Endothelial cell of umbilical vein (primary cell): ENCODE results near the gene ADARB2.

Experiments used
- GATA2 ChIP-seq: IDR thresholded peaks from 2 replicates; pipeline ENCODE4 v1.7.0; 2011; ENCODE audit warnings: low read depth, mild to moderate bottlenecking, moderate library complexity, mixed read lengths, low read length; ENCODE audit not compliant: insufficient read length, insufficient read depth
- POLR2A ChIP-seq: IDR thresholded peaks from 2 replicates; pipeline ENCODE4 v1.6.1; 2012; ENCODE audit warnings: low read depth, mild to moderate bottlenecking, control low read depth, low read length
- TF ChIP-seq, protein P1 (sequence below), 2 donors: IDR thresholded peaks; 1 replicate in 1 of 2; 2 replicates in 1 of 2; pipeline ENCODE4 v1.5.1; 2011; ENCODE audit warnings: low read length in 2 of 2, mild to moderate bottlenecking in 2 of 2, moderate library complexity in 2 of 2, control low read depth in 1 of 2, inconsistent platforms in 1 of 2, low read depth in 1 of 2; ENCODE audit not compliant: insufficient read depth in 1 of 2; ENCODE audit errors: extremely low read depth in 1 of 2

DNA sequence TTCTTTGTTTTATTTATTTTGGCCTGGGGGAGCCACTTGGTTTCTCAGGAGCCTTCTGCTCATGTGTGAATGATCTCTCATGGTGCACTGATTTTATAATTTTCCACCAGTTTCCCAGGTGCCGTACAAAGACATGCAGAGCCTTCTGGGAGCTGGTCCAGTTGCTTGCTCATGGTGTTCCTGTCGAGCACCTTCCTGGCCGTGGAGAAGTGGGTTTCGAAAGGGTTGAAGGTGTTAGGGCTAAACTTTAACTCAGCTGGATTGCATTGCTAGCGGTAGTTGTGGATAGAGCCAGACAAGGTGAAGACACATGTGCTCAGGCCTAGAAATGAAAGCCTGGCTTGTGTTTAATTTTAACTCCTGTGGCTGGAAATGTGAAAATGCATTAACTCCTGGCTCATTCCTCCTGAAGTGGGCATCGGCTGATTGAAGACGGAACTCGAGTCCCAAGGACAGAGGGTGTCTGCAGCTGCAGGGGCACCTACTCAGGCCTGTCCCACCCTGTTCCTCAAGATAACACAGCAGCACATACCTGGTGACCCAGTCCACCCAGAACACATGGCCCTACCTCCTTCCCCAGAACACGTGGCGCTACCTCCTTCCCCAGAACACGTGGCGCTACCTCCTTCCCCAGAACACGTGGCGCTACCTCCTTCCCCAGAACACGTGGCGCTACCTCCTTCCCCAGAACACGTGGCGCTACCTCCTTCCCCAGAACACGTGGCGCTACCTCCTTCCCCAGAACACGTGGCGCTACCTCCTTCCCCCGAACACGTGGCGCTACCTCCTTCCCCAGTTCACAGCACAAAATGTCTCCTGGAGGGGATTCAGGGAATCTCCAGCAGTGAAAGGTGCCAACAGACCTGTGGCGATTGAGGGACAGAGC, 547.9 kb downstream of the ADARB2 start:
- TF ChIP-seq, protein P1, sequence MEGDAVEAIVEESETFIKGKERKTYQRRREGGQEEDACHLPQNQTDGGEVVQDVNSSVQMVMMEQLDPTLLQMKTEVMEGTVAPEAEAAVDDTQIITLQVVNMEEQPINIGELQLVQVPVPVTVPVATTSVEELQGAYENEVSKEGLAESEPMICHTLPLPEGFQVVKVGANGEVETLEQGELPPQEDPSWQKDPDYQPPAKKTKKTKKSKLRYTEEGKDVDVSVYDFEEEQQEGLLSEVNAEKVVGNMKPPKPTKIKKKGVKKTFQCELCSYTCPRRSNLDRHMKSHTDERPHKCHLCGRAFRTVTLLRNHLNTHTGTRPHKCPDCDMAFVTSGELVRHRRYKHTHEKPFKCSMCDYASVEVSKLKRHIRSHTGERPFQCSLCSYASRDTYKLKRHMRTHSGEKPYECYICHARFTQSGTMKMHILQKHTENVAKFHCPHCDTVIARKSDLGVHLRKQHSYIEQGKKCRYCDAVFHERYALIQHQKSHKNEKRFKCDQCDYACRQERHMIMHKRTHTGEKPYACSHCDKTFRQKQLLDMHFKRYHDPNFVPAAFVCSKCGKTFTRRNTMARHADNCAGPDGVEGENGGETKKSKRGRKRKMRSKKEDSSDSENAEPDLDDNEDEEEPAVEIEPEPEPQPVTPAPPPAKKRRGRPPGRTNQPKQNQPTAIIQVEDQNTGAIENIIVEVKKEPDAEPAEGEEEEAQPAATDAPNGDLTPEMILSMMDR (IDR thresholded peaks at IDR 0.05; ENCODE audit: extremely low read depth in 1 of 2, insufficient read depth in 1 of 2, low read depth in 1 of 2, low read length in 2 of 2): no peak
- TF ChIP-seq POLR2A (no peak), GATA2 (no peak)
